ENCODE data around the gene RUNX1.
A peak's percentile ranks its signal among the peaks of the same experiment; 100 is the strongest.

Gene RUNX1

GRCh38 chr21:34857122-34857713 lies 191.9 kb downstream of the RUNX1 start:
- no peak for DNase-seq (ENCODE audit: low read depth, low spot score)

GRCh38 chr21:34852448-34852847 lies 196.7 kb downstream of the RUNX1 start:
- DNase-seq (ENCODE audit: low read depth, low spot score), result no peak

DNA sequence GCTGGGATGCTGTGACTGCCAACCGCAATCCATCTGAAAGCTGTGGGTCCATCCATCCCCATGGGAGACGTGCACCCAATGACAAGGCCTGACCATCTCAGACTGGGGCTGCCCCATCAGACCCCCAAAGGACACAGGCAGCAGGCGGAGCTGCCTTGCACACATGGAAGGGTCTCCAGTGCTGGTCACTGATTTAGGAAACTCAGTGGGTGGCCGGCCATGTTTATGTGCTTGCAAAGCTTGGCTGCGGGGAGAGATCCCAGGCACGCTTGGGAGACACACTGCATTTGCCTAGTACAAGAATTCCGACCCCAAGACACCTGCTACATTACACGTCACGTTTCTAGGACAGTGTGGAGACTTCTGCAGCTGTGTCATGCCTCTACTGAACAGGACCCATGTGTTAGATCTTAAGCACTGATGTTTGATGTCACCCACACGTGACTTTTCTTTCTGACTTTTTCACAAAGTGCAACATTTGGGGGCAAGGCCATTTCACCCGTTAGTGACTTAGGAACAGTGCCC lies 198.9 kb downstream of the RUNX1 start:
- DNase-seq (ENCODE audit: low read depth, low spot score), result no peak

DNA sequence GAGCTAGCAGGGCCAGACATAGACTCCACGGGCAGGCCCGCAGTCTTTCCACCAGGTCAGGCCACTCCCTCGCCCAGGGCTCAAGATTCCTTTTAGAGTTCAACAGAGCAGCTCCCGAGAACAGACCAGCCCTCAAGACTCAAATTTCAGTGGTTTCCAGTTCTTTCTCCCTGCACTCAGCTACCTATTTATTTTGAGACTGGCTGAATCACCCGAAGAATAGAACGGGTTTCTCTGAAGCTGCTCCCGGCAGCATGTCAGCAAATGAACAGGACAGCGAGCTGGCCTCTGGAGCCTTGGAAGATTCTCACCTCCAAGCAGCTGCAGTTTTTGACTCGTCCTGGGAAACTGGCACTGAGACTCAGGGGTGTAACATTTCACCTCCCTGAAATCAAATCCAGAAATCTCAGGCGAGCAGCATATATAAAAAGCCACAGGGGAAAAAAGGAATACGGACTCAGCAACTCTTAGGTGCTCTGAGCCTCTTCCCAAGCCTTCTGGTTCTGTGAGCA lies 202.4 kb downstream of the RUNX1 start:
- peak; percentile 92 for DNase-seq (ENCODE audit: low read depth, low spot score)

DNA sequence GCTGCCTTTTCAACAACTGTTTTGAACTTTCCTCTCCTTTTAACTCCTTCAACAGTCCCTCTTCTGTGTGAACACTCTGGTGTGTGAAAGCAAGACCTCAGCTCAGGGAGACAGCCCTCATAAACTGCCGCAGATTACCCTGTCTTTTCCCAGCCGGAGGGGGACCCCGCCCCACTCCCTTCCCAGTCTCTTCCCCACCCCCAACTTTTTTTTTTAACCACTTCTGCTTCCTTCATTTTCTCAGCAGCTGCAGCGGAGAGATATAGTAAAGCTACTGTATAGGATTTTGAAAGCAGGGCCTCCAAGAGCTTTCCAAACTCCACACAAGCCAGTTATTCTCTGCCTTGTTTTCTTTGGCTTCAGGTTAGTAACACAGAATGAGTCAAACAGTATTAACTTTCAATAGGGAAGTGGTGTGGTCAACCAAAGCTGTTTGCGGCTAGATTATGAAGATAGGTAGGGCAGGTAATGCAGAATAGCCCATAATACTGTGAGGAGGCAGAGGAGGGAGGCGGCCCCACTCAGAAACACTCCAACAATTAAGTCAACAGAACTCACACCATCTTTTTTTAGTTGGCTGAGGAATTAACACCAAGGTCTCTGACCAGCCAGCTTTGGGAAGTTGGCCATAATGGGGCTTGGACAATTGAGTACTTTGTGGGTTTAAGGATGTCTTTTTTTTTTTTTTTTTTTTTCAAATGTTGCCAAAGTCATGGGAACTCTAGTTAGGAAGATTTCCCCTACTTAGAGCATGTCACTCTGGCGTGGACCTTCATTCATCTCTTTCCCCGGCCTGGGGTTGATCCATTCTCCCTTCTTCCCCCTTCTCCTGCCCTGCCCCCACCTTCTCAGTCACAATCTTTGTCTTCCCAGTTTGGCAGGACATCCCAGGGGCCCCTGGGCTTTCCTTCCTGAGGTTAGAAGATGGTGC lies 203.3 kb downstream of the RUNX1 start:
- peak; percentile 21 for DNase-seq (ENCODE audit: low read depth, low spot score)

DNA sequence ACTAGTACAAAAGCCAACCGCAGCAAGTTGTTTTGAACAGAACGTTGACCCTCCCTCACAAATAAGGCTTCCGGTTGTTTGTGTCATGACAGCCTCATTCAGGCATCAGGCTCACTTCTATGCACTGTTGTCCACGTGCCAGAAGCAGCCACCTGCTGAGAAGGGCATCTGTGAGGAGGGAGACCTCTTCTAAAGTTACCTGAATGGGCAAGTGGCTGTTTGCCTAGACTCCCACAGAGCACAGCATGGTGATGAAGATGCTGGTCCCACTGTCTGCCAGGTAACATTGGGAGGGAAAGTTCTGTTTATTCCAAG lies 204.2 kb downstream of the RUNX1 start:
- DNase-seq (ENCODE audit: low read depth, low spot score), result no peak

GRCh38 chr21:34844013-34844923 lies 204.8 kb downstream of the RUNX1 start:
- DNase-seq (ENCODE audit: low read depth, low spot score), result peak; percentile 34

GRCh38 chr21:34843562-34843961 lies 205.5 kb downstream of the RUNX1 start:
- DNase-seq (ENCODE audit: low read depth, low spot score), result no peak

GRCh38 chr21:34841154-34841553 lies 207.9 kb downstream of the RUNX1 start:
- no peak for DNase-seq (ENCODE audit: low read depth, low spot score)

- DNase-seq (ENCODE audit: low read depth, low spot score), result no peak
These were observed 208.4 kb downstream of the RUNX1 start for GRCh38 chr21:34840693-34841092.

DNA sequence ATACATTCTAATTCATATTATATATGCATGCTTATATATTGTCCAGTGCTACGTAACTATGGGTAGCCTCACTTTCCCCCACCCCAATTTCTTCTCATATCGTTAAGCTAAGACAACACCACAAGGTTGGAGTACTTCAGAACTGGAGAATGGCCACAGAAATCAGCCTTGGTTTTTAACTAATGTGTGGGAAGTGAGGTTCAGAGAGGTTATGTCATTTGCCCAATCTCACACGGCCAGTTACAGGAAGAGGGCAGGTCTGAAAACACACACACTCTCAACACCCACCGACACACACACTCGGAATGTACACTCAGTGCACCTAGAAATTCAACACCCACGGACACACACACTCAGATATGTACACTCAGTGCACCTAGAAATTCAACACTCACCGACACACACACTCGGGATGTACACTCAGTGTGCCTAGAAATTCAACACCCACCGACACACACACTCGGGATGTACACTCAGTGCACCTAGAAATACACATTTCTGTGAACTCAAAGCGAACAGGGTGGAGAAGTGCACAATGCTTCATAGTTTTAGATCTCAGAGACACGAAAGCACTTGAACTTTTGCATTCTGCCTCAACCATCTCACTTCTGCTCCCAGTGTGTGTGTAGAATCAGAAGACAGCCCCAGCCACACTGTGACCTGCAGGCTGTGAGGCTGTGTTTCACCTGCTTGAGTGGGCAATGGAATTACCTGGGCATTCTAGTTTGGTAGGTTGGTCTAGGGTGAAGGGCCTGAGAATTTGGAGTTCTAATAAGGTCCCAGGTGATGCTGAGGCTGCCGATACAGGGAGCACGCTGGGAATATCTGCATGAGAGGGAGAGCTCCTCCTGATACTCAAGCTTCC lies 209.9 kb downstream of the RUNX1 start:
- no peak for DNase-seq (ENCODE audit: low read depth, low spot score)

DNA sequence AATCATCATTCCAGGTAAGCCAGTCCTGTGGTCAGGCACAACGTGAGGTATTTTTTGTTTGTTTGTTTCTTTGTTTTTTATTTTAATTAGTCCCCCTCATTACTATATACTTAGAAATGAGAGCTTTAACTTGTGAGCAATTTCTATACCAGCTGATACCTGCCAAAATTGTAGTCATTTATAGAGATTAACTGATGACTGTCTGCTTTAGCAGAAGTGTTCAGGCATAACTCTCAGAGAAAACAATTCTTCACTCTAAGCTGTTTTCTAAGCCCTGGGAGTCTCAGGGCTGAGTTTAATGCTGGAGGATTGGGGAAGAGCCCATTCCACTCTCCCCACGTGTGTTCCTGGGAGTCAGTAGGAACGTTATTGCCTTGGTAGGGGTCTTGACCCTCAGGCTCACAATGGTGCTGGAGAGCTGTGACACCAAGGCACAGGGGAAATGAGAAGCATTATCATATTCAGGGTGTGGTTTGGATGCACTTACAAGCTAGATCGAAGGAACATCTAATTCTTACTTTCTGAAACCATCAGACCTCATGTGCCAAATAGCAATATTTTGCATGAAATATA lies 212.1 kb downstream of the RUNX1 start:
- no peak for DNase-seq (ENCODE audit: low read depth, low spot score)

DNA sequence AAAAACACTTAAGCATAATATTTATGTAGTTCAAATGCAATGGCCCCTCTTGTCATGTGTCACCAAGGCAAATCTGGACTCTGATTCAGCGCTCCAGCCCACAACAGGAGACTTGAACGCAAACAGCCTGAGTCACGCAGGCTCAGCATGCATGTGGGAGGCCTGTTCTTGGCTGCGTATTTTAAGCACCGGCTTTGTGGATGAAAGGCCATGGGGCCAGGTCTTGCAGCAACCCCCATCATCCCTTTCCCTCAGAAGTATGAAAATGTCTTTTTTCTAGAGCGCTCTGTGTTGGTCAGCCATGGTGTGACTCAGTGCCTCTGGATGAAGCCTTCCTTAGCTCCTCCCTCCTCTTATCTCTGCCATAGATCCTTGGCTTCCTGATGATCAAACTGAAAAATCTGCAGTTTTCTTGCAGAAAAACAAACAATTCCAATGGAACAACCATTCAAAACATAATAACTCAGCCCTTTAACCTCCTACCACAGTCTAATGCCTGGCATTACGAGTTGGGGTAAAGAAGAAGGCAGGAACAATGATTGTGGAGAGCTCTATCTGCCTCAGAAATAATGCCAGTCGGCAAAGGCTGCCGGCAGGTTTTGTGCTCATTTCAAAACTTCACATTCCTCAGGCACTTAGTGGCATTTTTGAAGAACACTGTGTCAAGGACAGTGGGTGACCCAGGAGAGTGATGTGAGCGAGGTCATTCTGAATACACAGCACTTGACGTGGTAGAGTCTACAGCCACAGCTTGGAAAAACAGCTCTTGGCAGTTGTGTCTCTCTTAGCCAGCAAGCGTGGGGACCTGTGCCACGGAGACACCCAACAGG lies 212.8 kb downstream of the RUNX1 start:
- DNase-seq (ENCODE audit: low read depth, low spot score), result peak; percentile 72

DNA sequence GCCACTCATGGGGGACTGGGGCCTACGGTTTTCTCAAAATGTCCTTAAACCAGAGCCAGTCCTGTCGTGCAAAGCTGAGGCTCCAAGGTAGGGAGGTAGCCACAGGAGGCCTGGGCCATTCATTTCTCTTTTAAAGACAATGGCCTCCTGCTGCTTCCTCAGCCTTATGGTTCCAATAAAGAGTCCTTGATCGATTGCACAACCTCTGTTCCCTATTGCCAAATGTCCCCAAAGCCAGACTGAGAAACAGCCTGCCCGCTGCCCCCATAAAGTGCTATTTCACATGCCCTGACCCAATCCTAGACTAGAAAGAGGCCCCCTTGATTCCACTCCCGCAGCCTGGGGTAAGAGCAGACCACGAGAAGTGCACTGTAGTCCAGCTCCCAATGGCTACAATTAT lies 213.6 kb downstream of the RUNX1 start:
- no peak for DNase-seq (ENCODE audit: low read depth, low spot score)

DNA sequence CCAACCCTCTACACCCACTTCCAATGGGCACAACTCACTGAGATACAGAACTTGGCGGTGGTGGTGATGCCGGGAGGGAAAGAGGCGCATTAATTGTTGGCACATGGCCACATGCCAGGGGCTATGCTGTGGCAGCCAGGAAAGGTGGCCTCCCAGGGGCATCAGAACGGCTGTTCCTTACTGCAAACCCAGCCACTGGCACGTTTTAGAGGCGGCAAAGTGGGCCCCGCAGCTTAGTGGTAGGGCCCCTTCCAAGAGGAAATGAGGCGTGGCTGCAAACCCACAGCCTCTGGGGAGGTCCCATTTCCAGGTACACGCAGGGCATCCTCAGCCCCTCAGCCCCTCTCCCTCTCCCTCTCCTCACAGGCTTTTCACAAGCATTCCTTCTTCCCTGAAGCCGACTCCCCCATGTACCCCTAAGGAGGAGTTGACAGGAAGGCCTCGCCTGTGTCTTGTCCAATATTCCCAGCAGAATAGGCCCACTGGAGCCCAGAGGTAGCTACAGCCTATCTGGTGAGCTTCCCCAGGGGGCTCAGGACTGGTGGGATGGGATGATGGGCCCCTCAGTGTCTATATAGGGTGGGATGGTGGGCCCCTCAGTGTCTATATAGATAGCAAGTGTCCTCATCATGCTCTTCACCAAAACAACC lies 214.1 kb downstream of the RUNX1 start:
- DNase-seq (ENCODE audit: low read depth, low spot score), result no peak

- DNase-seq (ENCODE audit: low read depth, low spot score), result no peak
These were observed 214.8 kb downstream of the RUNX1 start for GRCh38 chr21:34834290-34834689.

DNA sequence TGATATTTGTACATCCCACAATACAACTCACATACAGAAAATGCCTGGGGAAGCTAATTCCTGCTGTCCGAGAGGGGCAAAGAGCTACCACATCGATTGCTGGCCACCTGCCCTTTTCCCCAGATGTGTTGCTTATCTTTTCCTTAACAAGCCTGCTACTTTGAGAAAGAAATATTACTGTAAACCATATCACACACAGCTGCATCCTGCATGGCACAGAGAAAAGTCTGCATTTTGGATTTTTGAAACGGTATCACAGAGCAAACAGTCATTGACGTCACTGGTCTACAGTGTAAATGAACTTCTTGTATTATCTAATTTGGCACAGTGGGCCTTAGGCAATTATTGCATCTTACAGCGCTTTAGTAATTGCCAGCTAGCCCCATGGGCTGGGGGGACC lies 215.6 kb downstream of the RUNX1 start:
- DNase-seq (ENCODE audit: low read depth, low spot score), result no peak

GRCh38 chr21:34830386-34831170 lies 218.5 kb downstream of the RUNX1 start:
- no peak for DNase-seq (ENCODE audit: low read depth, low spot score)
